GM21723 (cell line): Measurements from ENCODE around the gene PAMR1.

ENCODE experiments used
- ATAC-seq: cut with Tn5 transposase; IDR thresholded peaks from one replicate; pipeline ENCODE4 v1.9.1; 2021; ENCODE audit warnings: mild to moderate bottlenecking, moderate library complexity; ENCODE audit not compliant: unreplicated experiment

PAMR1 gene

GRCh38 chr11:35461917-35462538 lies 63.4 kb downstream of the PAMR1 start:
- ATAC-seq = no peak

- no peak for ATAC-seq
These were observed 65.9 kb downstream of the PAMR1 start for GRCh38 chr11:35459489-35459888.

GRCh38 chr11:35458846-35459245 lies 66.6 kb downstream of the PAMR1 start:
- no peak for ATAC-seq

GRCh38 chr11:35454362-35454761 lies 71.1 kb downstream of the PAMR1 start:
- ATAC-seq = no peak

GRCh38 chr11:35436581-35437250 lies 88.7 kb downstream of the PAMR1 start:
- ATAC-seq = no peak

- ATAC-seq = no peak
These were observed 91.8 kb downstream of the PAMR1 start for GRCh38 chr11:35433588-35433987.

GRCh38 chr11:35432464-35432863 lies 93.0 kb downstream of the PAMR1 start:
- ATAC-seq = no peak

GRCh38 chr11:35427071-35427470 lies 98.3 kb downstream of the PAMR1 start:
- no peak for ATAC-seq

GRCh38 chr11:35426351-35426750 lies 99.1 kb downstream of the PAMR1 start:
- no peak for ATAC-seq

GRCh38 chr11:35425603-35426212 lies 99.7 kb downstream of the PAMR1 start:
- ATAC-seq = no peak

GRCh38 chr11:35424157-35424940 lies 101.1 kb downstream of the PAMR1 start:
- ATAC-seq = no peak

- ATAC-seq = no peak
These were observed 105.0 kb downstream of the PAMR1 start for GRCh38 chr11:35420371-35420770.

- no peak for ATAC-seq
These were observed 105.5 kb downstream of the PAMR1 start for GRCh38 chr11:35419830-35420333.

GRCh38 chr11:35419184-35419829 lies 106.1 kb downstream of the PAMR1 start, which contains the start of gene SLC1A2:
SLC1A2 (minus strand) TSS chr11:35419558; CDS start chr11:35418966, 592 bp downstream.
- ATAC-seq = no peak

GRCh38 chr11:35418282-35419183 lies 106.9 kb downstream of the PAMR1 start:
- ATAC-seq = no peak

GRCh38 chr11:35415487-35415886 lies 109.9 kb downstream of the PAMR1 start:
- ATAC-seq = no peak

- ATAC-seq = no peak
These were observed 110.6 kb downstream of the PAMR1 start for GRCh38 chr11:35414776-35415175.

GRCh38 chr11:35414311-35414710 lies 111.1 kb downstream of the PAMR1 start:
- ATAC-seq = no peak

- ATAC-seq = no peak
These were observed 111.8 kb downstream of the PAMR1 start for GRCh38 chr11:35413598-35413997.

GRCh38 chr11:35412285-35412684 lies 113.1 kb downstream of the PAMR1 start:
- no peak for ATAC-seq
